GM19193 (cell line): ENCODE results near the gene NEK2.

Source experiments
- POLR2A ChIP-seq: IDR thresholded peaks from 4 replicates; pipeline ENCODE4 v1.6.1; 2011; ENCODE audit not compliant: insufficient read depth, insufficient read length; ENCODE audit errors: extremely low read depth

The NEK2 gene

GRCh38 chr1:211675230-211676105 lies at the start of gene NEK2:
NEK2 (minus strand) TSS chr1:211675621; CDS start chr1:211675479, 142 bp downstream.
- peak; percentile 67 for TF ChIP-seq POLR2A

- TF ChIP-seq POLR2A: no peak
These were observed 49.3 kb upstream of the NEK2 start for GRCh38 chr1:211724687-211725196.

- no peak for TF ChIP-seq POLR2A
These were observed 47.9 kb upstream of the NEK2 start for GRCh38 chr1:211723273-211723672.

GRCh38 chr1:211722277-211723175 lies 47.1 kb upstream of the NEK2 start:
- no peak for TF ChIP-seq POLR2A

- TF ChIP-seq POLR2A: no peak
These were observed 40.5 kb upstream of the NEK2 start for GRCh38 chr1:211715971-211716370.

DNA sequence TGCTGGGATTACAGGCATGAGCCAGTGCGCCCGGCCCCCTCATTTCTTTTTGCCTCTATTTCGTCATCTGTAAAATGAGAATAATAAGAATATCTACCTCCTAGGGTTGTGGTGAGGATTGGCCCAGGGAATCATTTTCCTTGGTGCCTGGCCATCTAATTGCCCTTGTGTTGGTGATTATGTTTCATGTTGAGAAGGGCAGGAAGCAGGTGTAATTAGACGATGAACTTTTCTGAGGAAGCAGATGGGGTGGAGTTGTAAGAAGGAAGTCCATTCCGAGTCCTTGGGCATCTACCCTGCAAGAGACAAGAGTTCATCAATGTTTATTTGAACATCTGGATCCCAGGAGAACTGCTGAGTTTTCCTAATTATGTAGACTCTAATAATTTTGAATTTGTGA lies 38.7 kb upstream of the NEK2 start:
- no peak for TF ChIP-seq POLR2A

GRCh38 chr1:211713231-211713630 lies 37.8 kb upstream of the NEK2 start:
- no peak for TF ChIP-seq POLR2A

DNA sequence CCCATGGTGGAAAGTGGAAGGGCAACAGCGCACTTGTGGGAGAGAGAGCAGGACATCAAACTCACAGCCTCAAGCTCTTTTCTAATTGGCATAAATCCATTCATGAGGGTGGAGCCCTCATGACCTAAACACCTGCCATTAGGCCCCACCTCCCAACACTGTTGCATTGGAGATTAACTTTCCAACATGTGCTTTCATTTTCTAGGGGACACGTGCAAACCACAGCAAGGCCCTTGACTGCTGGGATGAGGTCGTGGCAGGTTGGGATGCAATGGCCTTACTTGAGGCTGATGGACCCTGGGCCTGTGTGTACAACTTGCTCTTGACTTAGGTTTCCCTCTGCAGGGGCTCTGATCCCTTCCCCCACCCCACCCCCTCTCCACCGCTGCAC lies 35.9 kb upstream of the NEK2 start:
- no peak for TF ChIP-seq POLR2A

GRCh38 chr1:211710566-211711314 lies 35.3 kb upstream of the NEK2 start:
- TF ChIP-seq POLR2A: no peak

GRCh38 chr1:211708926-211709325 lies 33.5 kb upstream of the NEK2 start:
- TF ChIP-seq POLR2A: no peak

GRCh38 chr1:211708006-211708405 lies 32.6 kb upstream of the NEK2 start:
- no peak for TF ChIP-seq POLR2A

DNA sequence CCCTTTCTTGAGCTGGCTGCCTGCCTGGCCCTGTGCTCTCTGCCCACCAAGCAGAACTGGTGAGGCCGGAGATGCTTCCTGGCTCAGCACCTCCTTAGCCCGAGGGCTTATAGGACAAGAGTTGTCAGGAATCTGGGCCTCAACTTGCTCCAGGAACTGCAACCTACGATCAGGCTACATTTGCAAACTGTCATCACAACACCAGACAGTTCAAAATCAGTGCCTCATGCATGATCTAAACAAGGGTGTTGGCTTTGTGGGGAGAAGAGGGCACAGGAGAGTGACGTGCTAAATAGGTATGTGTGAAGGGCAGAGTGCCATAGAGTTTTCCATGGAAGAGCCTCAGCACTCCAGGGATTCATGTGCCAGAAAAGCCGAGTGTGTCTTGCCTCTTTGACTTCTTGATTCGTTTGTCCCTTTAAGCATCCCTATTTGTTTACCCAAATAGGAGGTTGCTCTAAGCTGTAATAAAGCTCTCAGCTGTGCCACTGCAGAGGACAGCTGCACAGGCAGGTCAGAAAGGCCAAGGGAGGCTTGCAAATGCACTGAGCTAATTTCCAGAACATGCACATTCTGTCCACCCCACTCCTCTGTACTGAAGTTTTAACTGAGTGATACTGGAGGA lies 30.2 kb upstream of the NEK2 start:
- TF ChIP-seq POLR2A: no peak

- TF ChIP-seq POLR2A: no peak
These were observed 29.1 kb upstream of the NEK2 start for GRCh38 chr1:211704543-211704942.
